GM23338 (cell line): ENCODE measurements around the gene CCT2.

ENCODE experiments used
- CREB1 ChIP-seq: fragments of 250-450 bp; sonication (Bioruptor Pico); IDR thresholded peaks from 2 replicates; pipeline ENCODE4 v1.5.0; 2020; ENCODE audit warnings: low read depth, mild to moderate bottlenecking, moderate library complexity
- EZH2 ChIP-seq: fragments of 200-600 bp; sonication (generic); IDR thresholded peaks from one replicate; pipeline ENCODE4 v1.8.0; 2017; ENCODE audit warnings: antibody characterized with exemption, mild to moderate bottlenecking, low read depth; ENCODE audit not compliant: unreplicated experiment
- EZH2phosphoT487 ChIP-seq: fragments of 200-600 bp; sonication (generic); IDR thresholded peaks from one replicate; pipeline ENCODE4 v1.8.1; 2018; ENCODE audit warnings: antibody characterized with exemption; ENCODE audit not compliant: unreplicated experiment
- TF ChIP-seq, protein P1 (sequence below), 2 experiments: fragments of 200-600 bp in 1 of 2; sonication (generic) in 1 of 2; conservative IDR thresholded peaks; 2 replicates each; pipeline versions ENCODE4 v1.5.1 to v1.6.1; 2016 to 2017; ENCODE audit warnings: antibody characterized with exemption in 2 of 2, low read depth in 2 of 2, mild to moderate bottlenecking in 2 of 2, moderate library complexity in 1 of 2
- TF ChIP-seq, protein P2 (sequence below): IDR thresholded peaks from one replicate; pipeline ENCODE4 v1.6.1; 2018; ENCODE audit warnings: antibody characterized with exemption; ENCODE audit not compliant: unreplicated experiment
- TF ChIP-seq, protein P3 (sequence below): IDR thresholded peaks from 2 replicates; pipeline ENCODE4 v1.6.1; 2016; ENCODE audit warnings: antibody characterized with exemption
- TF ChIP-seq, protein P4 (sequence below): fragments of 250-450 bp; sonication (Bioruptor Pico); IDR thresholded peaks from 2 replicates; pipeline ENCODE4 v1.5.0; 2020; ENCODE audit warnings: mild to moderate bottlenecking, moderate library complexity

DNA sequence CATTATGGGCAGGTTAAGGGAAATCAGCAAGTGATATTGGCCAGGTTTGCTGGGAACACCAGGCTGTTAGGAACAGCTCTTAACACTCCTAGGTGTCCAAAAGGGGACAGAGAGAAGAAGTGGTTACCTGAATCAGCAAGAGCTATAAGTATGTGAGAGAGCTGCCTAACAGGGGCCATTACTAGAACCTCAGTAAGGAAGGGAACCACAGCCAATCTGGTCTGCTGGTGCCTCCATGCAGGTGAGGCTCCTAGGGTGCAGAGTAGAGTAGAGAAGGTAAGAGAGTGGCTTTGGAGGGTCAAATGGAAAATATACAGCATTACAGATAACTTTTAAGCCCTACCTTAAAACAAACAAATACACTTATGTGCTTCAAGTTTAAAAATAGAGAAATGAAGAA is 36.6 kb upstream of the CCT2 start:
- TF ChIP-seq, protein P1, sequence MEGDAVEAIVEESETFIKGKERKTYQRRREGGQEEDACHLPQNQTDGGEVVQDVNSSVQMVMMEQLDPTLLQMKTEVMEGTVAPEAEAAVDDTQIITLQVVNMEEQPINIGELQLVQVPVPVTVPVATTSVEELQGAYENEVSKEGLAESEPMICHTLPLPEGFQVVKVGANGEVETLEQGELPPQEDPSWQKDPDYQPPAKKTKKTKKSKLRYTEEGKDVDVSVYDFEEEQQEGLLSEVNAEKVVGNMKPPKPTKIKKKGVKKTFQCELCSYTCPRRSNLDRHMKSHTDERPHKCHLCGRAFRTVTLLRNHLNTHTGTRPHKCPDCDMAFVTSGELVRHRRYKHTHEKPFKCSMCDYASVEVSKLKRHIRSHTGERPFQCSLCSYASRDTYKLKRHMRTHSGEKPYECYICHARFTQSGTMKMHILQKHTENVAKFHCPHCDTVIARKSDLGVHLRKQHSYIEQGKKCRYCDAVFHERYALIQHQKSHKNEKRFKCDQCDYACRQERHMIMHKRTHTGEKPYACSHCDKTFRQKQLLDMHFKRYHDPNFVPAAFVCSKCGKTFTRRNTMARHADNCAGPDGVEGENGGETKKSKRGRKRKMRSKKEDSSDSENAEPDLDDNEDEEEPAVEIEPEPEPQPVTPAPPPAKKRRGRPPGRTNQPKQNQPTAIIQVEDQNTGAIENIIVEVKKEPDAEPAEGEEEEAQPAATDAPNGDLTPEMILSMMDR (conservative IDR thresholded peaks at IDR 0.05; ENCODE audit: low read depth in 2 of 2): no peak
- no peak for TF ChIP-seq EZH2phosphoT487
- TF ChIP-seq, protein P2, sequence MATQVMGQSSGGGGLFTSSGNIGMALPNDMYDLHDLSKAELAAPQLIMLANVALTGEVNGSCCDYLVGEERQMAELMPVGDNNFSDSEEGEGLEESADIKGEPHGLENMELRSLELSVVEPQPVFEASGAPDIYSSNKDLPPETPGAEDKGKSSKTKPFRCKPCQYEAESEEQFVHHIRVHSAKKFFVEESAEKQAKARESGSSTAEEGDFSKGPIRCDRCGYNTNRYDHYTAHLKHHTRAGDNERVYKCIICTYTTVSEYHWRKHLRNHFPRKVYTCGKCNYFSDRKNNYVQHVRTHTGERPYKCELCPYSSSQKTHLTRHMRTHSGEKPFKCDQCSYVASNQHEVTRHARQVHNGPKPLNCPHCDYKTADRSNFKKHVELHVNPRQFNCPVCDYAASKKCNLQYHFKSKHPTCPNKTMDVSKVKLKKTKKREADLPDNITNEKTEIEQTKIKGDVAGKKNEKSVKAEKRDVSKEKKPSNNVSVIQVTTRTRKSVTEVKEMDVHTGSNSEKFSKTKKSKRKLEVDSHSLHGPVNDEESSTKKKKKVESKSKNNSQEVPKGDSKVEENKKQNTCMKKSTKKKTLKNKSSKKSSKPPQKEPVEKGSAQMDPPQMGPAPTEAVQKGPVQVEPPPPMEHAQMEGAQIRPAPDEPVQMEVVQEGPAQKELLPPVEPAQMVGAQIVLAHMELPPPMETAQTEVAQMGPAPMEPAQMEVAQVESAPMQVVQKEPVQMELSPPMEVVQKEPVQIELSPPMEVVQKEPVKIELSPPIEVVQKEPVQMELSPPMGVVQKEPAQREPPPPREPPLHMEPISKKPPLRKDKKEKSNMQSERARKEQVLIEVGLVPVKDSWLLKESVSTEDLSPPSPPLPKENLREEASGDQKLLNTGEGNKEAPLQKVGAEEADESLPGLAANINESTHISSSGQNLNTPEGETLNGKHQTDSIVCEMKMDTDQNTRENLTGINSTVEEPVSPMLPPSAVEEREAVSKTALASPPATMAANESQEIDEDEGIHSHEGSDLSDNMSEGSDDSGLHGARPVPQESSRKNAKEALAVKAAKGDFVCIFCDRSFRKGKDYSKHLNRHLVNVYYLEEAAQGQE: no peak
- TF ChIP-seq, protein P3, sequence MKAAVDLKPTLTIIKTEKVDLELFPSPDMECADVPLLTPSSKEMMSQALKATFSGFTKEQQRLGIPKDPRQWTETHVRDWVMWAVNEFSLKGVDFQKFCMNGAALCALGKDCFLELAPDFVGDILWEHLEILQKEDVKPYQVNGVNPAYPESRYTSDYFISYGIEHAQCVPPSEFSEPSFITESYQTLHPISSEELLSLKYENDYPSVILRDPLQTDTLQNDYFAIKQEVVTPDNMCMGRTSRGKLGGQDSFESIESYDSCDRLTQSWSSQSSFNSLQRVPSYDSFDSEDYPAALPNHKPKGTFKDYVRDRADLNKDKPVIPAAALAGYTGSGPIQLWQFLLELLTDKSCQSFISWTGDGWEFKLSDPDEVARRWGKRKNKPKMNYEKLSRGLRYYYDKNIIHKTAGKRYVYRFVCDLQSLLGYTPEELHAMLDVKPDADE: no peak
- no peak for TF ChIP-seq EZH2
- no peak for TF ChIP-seq CREB1 (CRISPR knock-in tag)
- TF ChIP-seq, protein P4, sequence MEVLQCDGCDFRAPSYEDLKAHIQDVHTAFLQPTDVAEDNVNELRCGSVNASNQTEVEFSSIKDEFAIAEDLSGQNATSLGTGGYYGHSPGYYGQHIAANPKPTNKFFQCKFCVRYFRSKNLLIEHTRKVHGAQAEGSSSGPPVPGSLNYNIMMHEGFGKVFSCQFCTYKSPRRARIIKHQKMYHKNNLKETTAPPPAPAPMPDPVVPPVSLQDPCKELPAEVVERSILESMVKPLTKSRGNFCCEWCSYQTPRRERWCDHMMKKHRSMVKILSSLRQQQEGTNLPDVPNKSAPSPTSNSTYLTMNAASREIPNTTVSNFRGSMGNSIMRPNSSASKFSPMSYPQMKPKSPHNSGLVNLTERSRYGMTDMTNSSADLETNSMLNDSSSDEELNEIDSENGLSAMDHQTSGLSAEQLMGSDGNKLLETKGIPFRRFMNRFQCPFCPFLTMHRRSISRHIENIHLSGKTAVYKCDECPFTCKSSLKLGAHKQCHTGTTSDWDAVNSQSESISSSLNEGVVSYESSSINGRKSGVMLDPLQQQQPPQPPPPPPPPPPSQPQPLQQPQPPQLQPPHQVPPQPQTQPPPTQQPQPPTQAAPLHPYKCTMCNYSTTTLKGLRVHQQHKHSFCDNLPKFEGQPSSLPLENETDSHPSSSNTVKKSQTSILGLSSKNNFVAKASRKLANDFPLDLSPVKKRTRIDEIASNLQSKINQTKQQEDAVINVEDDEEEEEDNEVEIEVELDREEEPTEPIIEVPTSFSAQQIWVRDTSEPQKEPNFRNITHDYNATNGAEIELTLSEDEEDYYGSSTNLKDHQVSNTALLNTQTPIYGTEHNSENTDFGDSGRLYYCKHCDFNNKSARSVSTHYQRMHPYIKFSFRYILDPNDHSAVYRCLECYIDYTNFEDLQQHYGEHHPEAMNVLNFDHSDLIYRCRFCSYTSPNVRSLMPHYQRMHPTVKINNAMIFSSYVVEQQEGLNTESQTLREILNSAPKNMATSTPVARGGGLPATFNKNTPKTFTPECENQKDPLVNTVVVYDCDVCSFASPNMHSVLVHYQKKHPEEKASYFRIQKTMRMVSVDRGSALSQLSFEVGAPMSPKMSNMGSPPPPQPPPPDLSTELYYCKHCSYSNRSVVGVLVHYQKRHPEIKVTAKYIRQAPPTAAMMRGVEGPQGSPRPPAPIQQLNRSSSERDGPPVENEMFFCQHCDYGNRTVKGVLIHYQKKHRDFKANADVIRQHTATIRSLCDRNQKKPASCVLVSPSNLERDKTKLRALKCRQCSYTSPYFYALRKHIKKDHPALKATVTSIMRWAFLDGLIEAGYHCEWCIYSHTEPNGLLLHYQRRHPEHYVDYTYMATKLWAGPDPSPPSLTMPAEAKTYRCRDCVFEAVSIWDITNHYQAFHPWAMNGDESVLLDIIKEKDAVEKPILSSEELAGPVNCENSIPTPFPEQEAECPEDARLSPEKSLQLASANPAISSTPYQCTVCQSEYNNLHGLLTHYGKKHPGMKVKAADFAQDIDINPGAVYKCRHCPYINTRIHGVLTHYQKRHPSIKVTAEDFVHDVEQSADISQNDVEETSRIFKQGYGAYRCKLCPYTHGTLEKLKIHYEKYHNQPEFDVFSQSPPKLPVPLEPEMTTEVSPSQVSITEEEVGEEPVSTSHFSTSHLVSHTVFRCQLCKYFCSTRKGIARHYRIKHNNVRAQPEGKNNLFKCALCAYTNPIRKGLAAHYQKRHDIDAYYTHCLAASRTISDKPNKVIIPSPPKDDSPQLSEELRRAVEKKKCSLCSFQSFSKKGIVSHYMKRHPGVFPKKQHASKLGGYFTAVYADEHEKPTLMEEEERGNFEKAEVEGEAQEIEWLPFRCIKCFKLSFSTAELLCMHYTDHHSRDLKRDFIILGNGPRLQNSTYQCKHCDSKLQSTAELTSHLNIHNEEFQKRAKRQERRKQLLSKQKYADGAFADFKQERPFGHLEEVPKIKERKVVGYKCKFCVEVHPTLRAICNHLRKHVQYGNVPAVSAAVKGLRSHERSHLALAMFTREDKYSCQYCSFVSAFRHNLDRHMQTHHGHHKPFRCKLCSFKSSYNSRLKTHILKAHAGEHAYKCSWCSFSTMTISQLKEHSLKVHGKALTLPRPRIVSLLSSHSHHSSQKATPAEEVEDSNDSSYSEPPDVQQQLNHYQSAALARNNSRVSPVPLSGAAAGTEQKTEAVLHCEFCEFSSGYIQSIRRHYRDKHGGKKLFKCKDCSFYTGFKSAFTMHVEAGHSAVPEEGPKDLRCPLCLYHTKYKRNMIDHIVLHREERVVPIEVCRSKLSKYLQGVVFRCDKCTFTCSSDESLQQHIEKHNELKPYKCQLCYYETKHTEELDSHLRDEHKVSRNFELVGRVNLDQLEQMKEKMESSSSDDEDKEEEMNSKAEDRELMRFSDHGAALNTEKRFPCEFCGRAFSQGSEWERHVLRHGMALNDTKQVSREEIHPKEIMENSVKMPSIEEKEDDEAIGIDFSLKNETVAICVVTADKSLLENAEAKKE (CRISPR knock-in tag): no peak
